WTC11 (cell line): ENCODE results near the gene DNM3. TPM values are rescaled to one million over a fixed set of nuclear protein-coding genes. Genes with fewer than 3 reads are reported as not detected.

Experiments
- ATAC-seq: fragments of 200-7000 bp; cut with Tn5 transposase; 2 replicates; pipeline ENCODE4 v1.10.0; 2021; ENCODE audit warnings: mild to moderate bottlenecking, moderate library complexity
- CTCF ChIA-PET: fragments of 300-600 bp; sonication (Branson Sonifier 250); formaldehyde crosslinking; loops from one replicate; lab custom pipeline; 2021; ENCODE audit warnings: antibody characterized with exemption; lab: Charles Lee
- POLR2A ChIA-PET: fragments of 350-600 bp; sonication (Branson Sonifier 250); formaldehyde crosslinking; loops from one replicate; lab custom pipeline; 2021; ENCODE audit warnings: antibody characterized with exemption; lab: Charles Lee
- DNase-seq: peaks from one replicate; pipeline ENCODE4 v3.0.0; 2021; ENCODE audit warnings: low spot score
- H3K27ac Mint-ChIP-seq: 2 replicates; pipeline ENCODE4 v1.8.0; 2021; ENCODE audit warnings: mixed read lengths
- H3K27me3 Mint-ChIP-seq: 2 replicates; pipeline ENCODE4 v1.8.0; 2021; ENCODE audit warnings: low read depth, mild to moderate bottlenecking, moderate library complexity, mixed read lengths
- H3K36me3 Mint-ChIP-seq: 2 replicates; pipeline ENCODE4 v1.8.0; 2021; ENCODE audit warnings: mixed read lengths
- H3K4me1 Mint-ChIP-seq: 2 replicates; pipeline ENCODE4 v1.8.0; 2022; ENCODE audit warnings: mixed read lengths
- H3K4me3 Mint-ChIP-seq: 2 replicates; pipeline ENCODE4 v1.8.0; 2021; ENCODE audit warnings: mild to moderate bottlenecking, moderate library complexity, mixed read lengths
- H3K9me3 Mint-ChIP-seq: 2 replicates; pipeline ENCODE4 v1.8.0; 2021; ENCODE audit warnings: mixed read lengths
- IRF2 ChIP-seq: sonication (generic); formaldehyde crosslinking; IDR thresholded peaks from 2 replicates; pipeline ENCODE4 v1.8.0; 2022; ENCODE audit warnings: low read depth, missing genetic modification reagents, borderline replicate concordance
- ZBTB21 ChIP-seq: sonication (generic); formaldehyde crosslinking; IDR thresholded peaks from 2 replicates; pipeline ENCODE4 v1.8.1; 2023; ENCODE audit warnings: mild to moderate bottlenecking, missing genetic modification reagents, borderline replicate concordance
- ZNF232 ChIP-seq: sonication (generic); formaldehyde crosslinking; IDR thresholded peaks from 2 replicates; pipeline ENCODE4 v1.8.0; 2022; ENCODE audit warnings: mild to moderate bottlenecking, missing genetic modification reagents
- ZNF263 ChIP-seq: sonication (generic); formaldehyde crosslinking; IDR thresholded peaks from 2 replicates; pipeline ENCODE4 v1.8.1; 2022; ENCODE audit warnings: low read depth, mild to moderate bottlenecking, moderate library complexity, missing genetic modification reagents
- ZNF317 ChIP-seq: sonication (generic); formaldehyde crosslinking; IDR thresholded peaks from 2 replicates; pipeline ENCODE4 v1.8.1; 2023; ENCODE audit warnings: low read depth, mild to moderate bottlenecking, moderate library complexity, missing genetic modification reagents, borderline replicate concordance
- ZNF423 ChIP-seq: fragments of 250-450 bp; sonication (Bioruptor Pico); IDR thresholded peaks from 2 replicates; pipeline ENCODE4 v2.1.2; 2022; ENCODE audit warnings: mild to moderate bottlenecking, moderate library complexity
- total RNA-seq: library from RNA; stranded (reverse); gene quantifications from 3 replicates; pipeline ENCODE4 v1.2.3, GENCODE V29; 2021
- TF ChIP-seq, protein P1 (sequence below): fragments of 250-450 bp; sonication (Bioruptor Pico); IDR thresholded peaks from 2 replicates; pipeline ENCODE4 v1.9.0; 2021; ENCODE audit warnings: mild to moderate bottlenecking
- TF ChIP-seq, protein P2 (sequence below): sonication (generic); formaldehyde crosslinking; IDR thresholded peaks from 2 replicates; pipeline ENCODE4 v1.8.1; 2022; ENCODE audit warnings: low read depth, missing genetic modification reagents, borderline replicate concordance
- TF ChIP-seq, protein P3 (sequence below): sonication (generic); formaldehyde crosslinking; IDR thresholded peaks from 2 replicates; pipeline ENCODE4 v1.8.0; 2023; ENCODE audit warnings: missing genetic modification reagents, mild to moderate bottlenecking, borderline replicate concordance
- TF ChIP-seq, protein P4 (sequence below): sonication (generic); formaldehyde crosslinking; IDR thresholded peaks from 2 replicates; pipeline ENCODE4 v1.8.0; 2023; ENCODE audit warnings: missing genetic modification reagents
- TF ChIP-seq, protein P5 (sequence below): sonication (generic); formaldehyde crosslinking; IDR thresholded peaks from 2 replicates; pipeline ENCODE4 v1.8.1; 2023; ENCODE audit warnings: mild to moderate bottlenecking, missing genetic modification reagents
- TF ChIP-seq, protein P6 (sequence below): fragments of 250-450 bp; sonication (Bioruptor Pico); IDR thresholded peaks from 2 replicates; pipeline ENCODE4 v1.9.0; 2021; ENCODE audit warnings: mild to moderate bottlenecking
- TF ChIP-seq, protein P7 (sequence below): fragments of 250-450 bp; sonication (Bioruptor Pico); conservative IDR thresholded peaks from 2 replicates; pipeline ENCODE4 v1.9.0; 2021; ENCODE audit warnings: mild to moderate bottlenecking

The DNM3 gene
- total RNA-seq, 1 experiment from 2014 or later, result 1.9 TPM

DNA sequence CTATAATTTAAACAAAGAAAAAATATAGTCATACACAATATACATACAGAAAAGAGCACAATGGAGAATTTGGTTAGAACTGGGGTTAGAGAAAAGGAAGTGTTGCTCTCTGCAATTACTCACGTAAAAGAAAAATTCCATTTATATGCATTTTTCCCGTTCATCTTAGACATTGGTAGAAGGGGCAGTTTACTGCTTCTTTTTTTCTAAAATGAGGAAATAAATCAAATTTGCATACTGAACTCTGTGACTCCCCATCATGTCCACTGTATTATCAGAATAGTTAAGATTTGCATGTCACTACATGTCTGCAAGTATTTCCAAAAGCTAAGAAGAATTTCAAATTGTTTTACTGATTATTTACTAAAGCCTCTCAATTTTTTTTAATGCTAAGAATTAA is 535.1 kb downstream of the DNM3 start (continued):
- TF ChIP-seq, protein P1, sequence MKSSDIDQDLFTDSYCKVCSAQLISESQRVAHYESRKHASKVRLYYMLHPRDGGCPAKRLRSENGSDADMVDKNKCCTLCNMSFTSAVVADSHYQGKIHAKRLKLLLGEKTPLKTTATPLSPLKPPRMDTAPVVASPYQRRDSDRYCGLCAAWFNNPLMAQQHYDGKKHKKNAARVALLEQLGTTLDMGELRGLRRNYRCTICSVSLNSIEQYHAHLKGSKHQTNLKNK (CRISPR knock-in tag), result no peak

DNA sequence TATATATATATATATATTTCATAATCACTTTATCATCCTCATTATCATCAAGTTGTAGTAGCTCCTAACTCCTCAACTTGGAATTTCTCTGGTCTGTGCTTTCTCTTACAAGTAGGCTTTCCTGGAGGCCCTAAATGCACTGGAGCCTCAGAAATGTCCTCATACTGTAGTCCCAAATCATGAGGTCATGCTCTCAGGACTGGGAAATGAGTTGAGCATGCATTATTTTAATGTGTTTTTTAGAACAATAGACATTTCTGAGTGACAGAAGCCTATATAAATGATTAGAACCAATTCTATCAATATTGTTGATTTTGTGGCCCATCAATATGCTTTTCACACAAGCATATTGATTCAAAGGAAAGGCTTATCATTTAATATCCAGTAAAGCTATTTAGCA is 536.3 kb downstream of the DNM3 start:
- no peak overlapping the region for H3K4me3 Mint-ChIP-seq
- DNase-seq (no peak), ATAC-seq (no peak)
- peaks cover 24% of the 10 kb centered on the region for H3K4me1 Mint-ChIP-seq
- H3K36me3 Mint-ChIP-seq, result no peaks in the 10 kb centered on the region
- H3K27me3 Mint-ChIP-seq, result no peaks in the 10 kb centered on the region
- H3K27ac Mint-ChIP-seq, result no peak overlapping the region
- ChIA-PET CTCF (no interaction called here), POLR2A (no interaction called here)
- H3K9me3 Mint-ChIP-seq, result no peaks in the 10 kb centered on the region
- TF ChIP-seq IRF2 (no peak), ZNF317 (no peak), ZNF423 (no peak), ZNF263 (no peak), ZBTB21 (no peak), ZNF232 (CRISPR knock-in tag) (no peak)
- TF ChIP-seq, protein P2, sequence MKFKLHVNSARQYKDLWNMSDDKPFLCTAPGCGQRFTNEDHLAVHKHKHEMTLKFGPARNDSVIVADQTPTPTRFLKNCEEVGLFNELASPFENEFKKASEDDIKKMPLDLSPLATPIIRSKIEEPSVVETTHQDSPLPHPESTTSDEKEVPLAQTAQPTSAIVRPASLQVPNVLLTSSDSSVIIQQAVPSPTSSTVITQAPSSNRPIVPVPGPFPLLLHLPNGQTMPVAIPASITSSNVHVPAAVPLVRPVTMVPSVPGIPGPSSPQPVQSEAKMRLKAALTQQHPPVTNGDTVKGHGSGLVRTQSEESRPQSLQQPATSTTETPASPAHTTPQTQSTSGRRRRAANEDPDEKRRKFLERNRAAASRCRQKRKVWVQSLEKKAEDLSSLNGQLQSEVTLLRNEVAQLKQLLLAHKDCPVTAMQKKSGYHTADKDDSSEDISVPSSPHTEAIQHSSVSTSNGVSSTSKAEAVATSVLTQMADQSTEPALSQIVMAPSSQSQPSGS (CRISPR knock-in tag), result no peak
- TF ChIP-seq, protein P3, sequence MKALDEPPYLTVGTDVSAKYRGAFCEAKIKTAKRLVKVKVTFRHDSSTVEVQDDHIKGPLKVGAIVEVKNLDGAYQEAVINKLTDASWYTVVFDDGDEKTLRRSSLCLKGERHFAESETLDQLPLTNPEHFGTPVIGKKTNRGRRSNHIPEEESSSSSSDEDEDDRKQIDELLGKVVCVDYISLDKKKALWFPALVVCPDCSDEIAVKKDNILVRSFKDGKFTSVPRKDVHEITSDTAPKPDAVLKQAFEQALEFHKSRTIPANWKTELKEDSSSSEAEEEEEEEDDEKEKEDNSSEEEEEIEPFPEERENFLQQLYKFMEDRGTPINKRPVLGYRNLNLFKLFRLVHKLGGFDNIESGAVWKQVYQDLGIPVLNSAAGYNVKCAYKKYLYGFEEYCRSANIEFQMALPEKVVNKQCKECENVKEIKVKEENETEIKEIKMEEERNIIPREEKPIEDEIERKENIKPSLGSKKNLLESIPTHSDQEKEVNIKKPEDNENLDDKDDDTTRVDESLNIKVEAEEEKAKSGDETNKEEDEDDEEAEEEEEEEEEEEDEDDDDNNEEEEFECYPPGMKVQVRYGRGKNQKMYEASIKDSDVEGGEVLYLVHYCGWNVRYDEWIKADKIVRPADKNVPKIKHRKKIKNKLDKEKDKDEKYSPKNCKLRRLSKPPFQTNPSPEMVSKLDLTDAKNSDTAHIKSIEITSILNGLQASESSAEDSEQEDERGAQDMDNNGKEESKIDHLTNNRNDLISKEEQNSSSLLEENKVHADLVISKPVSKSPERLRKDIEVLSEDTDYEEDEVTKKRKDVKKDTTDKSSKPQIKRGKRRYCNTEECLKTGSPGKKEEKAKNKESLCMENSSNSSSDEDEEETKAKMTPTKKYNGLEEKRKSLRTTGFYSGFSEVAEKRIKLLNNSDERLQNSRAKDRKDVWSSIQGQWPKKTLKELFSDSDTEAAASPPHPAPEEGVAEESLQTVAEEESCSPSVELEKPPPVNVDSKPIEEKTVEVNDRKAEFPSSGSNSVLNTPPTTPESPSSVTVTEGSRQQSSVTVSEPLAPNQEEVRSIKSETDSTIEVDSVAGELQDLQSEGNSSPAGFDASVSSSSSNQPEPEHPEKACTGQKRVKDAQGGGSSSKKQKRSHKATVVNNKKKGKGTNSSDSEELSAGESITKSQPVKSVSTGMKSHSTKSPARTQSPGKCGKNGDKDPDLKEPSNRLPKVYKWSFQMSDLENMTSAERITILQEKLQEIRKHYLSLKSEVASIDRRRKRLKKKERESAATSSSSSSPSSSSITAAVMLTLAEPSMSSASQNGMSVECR (CRISPR knock-in tag), result no peak
- TF ChIP-seq, protein P4, sequence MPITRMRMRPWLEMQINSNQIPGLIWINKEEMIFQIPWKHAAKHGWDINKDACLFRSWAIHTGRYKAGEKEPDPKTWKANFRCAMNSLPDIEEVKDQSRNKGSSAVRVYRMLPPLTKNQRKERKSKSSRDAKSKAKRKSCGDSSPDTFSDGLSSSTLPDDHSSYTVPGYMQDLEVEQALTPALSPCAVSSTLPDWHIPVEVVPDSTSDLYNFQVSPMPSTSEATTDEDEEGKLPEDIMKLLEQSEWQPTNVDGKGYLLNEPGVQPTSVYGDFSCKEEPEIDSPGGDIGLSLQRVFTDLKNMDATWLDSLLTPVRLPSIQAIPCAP (CRISPR knock-in tag), result no peak
- TF ChIP-seq, protein P5, sequence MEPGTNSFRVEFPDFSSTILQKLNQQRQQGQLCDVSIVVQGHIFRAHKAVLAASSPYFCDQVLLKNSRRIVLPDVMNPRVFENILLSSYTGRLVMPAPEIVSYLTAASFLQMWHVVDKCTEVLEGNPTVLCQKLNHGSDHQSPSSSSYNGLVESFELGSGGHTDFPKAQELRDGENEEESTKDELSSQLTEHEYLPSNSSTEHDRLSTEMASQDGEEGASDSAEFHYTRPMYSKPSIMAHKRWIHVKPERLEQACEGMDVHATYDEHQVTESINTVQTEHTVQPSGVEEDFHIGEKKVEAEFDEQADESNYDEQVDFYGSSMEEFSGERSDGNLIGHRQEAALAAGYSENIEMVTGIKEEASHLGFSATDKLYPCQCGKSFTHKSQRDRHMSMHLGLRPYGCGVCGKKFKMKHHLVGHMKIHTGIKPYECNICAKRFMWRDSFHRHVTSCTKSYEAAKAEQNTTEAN, result no peak
- TF ChIP-seq, protein P6, sequence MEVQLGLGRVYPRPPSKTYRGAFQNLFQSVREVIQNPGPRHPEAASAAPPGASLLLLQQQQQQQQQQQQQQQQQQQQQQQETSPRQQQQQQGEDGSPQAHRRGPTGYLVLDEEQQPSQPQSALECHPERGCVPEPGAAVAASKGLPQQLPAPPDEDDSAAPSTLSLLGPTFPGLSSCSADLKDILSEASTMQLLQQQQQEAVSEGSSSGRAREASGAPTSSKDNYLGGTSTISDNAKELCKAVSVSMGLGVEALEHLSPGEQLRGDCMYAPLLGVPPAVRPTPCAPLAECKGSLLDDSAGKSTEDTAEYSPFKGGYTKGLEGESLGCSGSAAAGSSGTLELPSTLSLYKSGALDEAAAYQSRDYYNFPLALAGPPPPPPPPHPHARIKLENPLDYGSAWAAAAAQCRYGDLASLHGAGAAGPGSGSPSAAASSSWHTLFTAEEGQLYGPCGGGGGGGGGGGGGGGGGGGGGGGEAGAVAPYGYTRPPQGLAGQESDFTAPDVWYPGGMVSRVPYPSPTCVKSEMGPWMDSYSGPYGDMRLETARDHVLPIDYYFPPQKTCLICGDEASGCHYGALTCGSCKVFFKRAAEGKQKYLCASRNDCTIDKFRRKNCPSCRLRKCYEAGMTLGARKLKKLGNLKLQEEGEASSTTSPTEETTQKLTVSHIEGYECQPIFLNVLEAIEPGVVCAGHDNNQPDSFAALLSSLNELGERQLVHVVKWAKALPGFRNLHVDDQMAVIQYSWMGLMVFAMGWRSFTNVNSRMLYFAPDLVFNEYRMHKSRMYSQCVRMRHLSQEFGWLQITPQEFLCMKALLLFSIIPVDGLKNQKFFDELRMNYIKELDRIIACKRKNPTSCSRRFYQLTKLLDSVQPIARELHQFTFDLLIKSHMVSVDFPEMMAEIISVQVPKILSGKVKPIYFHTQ, result no peak
- TF ChIP-seq, protein P7, sequence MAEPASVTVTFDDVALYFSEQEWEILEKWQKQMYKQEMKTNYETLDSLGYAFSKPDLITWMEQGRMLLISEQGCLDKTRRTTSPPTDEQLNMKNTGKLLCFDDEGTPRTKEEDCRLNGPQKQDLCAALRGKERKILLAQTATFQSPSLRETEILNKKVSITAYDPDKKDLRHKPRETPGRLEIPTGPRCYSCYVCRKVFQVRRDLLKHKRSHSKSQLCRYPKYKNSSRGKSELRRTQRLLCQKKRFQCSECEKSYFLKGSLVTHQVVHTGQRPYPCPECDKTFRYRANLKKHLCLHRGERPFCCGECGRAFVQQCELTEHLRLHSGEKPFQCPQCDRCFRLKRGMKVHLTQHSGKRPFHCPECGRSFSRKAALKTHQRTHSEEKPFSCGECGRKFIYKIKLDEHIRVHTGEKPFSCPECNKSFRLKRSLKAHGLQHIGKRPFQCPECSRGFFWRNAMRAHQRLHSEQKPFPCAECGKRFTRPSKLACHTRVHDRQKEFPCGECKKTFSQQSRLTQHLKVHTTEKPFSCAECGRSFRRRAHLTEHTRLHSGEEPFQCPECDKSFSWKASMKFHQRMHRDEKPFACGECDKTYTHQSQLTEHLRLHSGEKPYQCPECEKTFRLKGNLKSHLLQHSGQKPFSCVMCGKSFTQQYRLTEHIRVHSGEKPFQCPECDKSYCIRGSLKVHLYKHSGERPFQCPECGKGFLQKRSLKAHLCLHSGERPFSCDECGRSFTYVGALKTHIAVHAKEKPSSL, result no peak
